Astrocyte (in vitro differentiated cells and primary cell): ENCODE measurements around the gene IQCN. TPM values are rescaled to one million over a fixed set of nuclear protein-coding genes. Genes with fewer than 3 reads are reported as not detected.

ENCODE experiments used
- DNase-seq: peaks from one replicate; pipeline ENCODE4 v3.0.0-alpha.2; 2010; ENCODE audit warnings: low read depth
- FAIRE-seq: peaks from 2 replicates; lab custom pipeline; 2011; peaks lifted over from hg19 to GRCh38; lab: Jason Lieb, UNC
- H2AFZ ChIP-seq: 2 replicates; pipeline ENCODE4 v1.6.0; 2012; ENCODE audit warnings: low read depth, low read length, inconsistent platforms
- H3K27ac ChIP-seq: 2 replicates; pipeline ENCODE4 v1.5.1; 2011; ENCODE audit warnings: low read depth, low read length, inconsistent platforms
- H3K27me3 ChIP-seq: 2 replicates; pipeline ENCODE4 v1.6.0; 2011; ENCODE audit warnings: low read length, inconsistent platforms; ENCODE audit not compliant: insufficient read depth
- H3K36me3 ChIP-seq: 2 replicates; pipeline ENCODE4 v1.5.1; 2011; ENCODE audit warnings: low read length, inconsistent platforms; ENCODE audit not compliant: insufficient read depth
- H3K4me1 ChIP-seq: 2 replicates; pipeline ENCODE4 v1.5.1; 2011; ENCODE audit warnings: low read length, inconsistent platforms; ENCODE audit not compliant: insufficient read depth
- H3K4me2 ChIP-seq: 2 replicates; pipeline ENCODE4 v1.6.0; 2012; ENCODE audit warnings: low read length, inconsistent platforms
- H3K4me3 ChIP-seq: 2 replicates; pipeline ENCODE4 v1.5.1; 2011; ENCODE audit warnings: low read depth, mild to moderate bottlenecking, low read length, inconsistent platforms; ENCODE audit not compliant: insufficient read depth
- H3K79me2 ChIP-seq: 2 replicates; pipeline ENCODE4 v1.6.0; 2012; ENCODE audit warnings: mild to moderate bottlenecking, low read length, inconsistent platforms; ENCODE audit not compliant: insufficient read depth
- H3K9ac ChIP-seq: 2 replicates; pipeline ENCODE4 v1.6.0; 2012; ENCODE audit warnings: mild to moderate bottlenecking, low read length, inconsistent platforms
- H3K9me3 ChIP-seq: 2 replicates; pipeline ENCODE4 v1.5.1; 2012; ENCODE audit warnings: low read depth, mild to moderate bottlenecking, low read length, inconsistent platforms; ENCODE audit not compliant: insufficient read depth
- H4K20me1 ChIP-seq: 2 replicates; pipeline ENCODE4 v1.6.0; 2012; ENCODE audit warnings: low read length, inconsistent platforms; ENCODE audit not compliant: insufficient read depth
- H3K27ac Mint-ChIP-seq: one replicate; pipeline ENCODE4 v1.8.0; 2021; ENCODE audit warnings: mild to moderate bottlenecking, mixed read lengths; ENCODE audit not compliant: unreplicated experiment
- H3K27me3 Mint-ChIP-seq: one replicate; pipeline ENCODE4 v1.8.0; 2021; ENCODE audit warnings: low read depth, mixed read lengths; ENCODE audit not compliant: unreplicated experiment
- H3K36me3 Mint-ChIP-seq: one replicate; pipeline ENCODE4 v1.8.0; 2021; ENCODE audit warnings: low read depth, mixed read lengths; ENCODE audit not compliant: unreplicated experiment
- H3K4me1 Mint-ChIP-seq: one replicate; pipeline ENCODE4 v1.8.0; 2021; ENCODE audit warnings: low read depth, mixed read lengths; ENCODE audit not compliant: unreplicated experiment
- H3K4me3 Mint-ChIP-seq: one replicate; pipeline ENCODE4 v1.8.0; 2021; ENCODE audit warnings: mild to moderate bottlenecking, moderate library complexity, mixed read lengths; ENCODE audit not compliant: unreplicated experiment
- H3K9me3 Mint-ChIP-seq: one replicate; pipeline ENCODE4 v1.8.0; 2021; ENCODE audit warnings: mild to moderate bottlenecking, mixed read lengths; ENCODE audit not compliant: unreplicated experiment
- EZH2 ChIP-seq: IDR thresholded peaks from 2 replicates; pipeline ENCODE4 v1.6.1; 2012; ENCODE audit warnings: mild to moderate bottlenecking, low read length, inconsistent platforms; ENCODE audit not compliant: insufficient read depth
- total RNA-seq: library from RNA; stranded (reverse); gene quantifications from 2 replicates; pipeline ENCODE4 v1.2.1, GENCODE V29; 2021
- TF ChIP-seq, protein P1 (sequence below): IDR thresholded peaks from 2 replicates; pipeline ENCODE4 v1.5.1; 2011; ENCODE audit warnings: low read depth, mild to moderate bottlenecking, inconsistent platforms, low read length, moderate library complexity; ENCODE audit not compliant: insufficient read depth

The IQCN gene
- total RNA-seq, 1 donor from 2014 or later, result 1.7 TPM

DNA sequence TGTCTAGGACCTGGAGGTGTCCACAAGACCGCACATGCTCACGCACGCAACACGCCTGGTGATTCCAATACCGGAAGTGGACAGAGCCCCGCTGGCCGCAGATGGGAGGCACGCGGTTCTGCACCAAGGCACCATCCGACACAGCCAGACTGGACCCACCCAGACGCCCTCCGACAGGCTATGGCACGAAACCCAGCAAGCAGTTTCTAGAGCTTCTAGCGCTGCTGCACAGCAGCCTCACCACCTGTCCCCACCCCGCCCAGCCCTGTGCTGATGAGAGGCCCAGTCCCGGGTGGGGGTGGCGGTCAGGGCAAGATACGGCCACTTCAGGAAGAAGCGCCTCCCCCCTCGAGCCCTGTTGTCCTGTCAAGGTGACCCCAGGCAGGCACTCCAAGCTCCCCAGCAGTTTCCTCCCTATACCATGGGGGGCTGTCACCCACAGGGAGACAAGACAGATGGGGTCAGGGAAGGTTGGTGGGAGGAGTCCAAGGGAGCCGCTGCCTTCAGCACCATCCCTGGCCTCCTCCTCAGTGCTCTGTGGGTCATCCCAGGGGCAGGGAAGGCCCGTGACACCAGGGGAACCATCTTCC, 37.3 kb upstream of the IQCN start:
- Histone ChIP-seq H3K4me1 (no peaks in the 10 kb centered on the region), H3K4me3 (no peak overlapping the region), H3K79me2 (peaks cover 3% of the 10 kb centered on the region), H3K4me2 (no peak overlapping the region), H3K9me3 (no peaks in the 10 kb centered on the region), H3K27me3 (no peaks in the 10 kb centered on the region), H3K27ac (no peak overlapping the region), H2AFZ (no peak overlapping the region), H3K36me3 (peaks cover 4% of the 10 kb centered on the region), H4K20me1 (no peaks in the 10 kb centered on the region), H3K9ac (no peak overlapping the region)
- no peak overlapping the region for H3K4me3 Mint-ChIP-seq
- DNase-seq (no peak), FAIRE-seq (no peak)
- no peaks in the 10 kb centered on the region for H3K9me3 Mint-ChIP-seq
- no peaks in the 10 kb centered on the region for H3K27me3 Mint-ChIP-seq
- H3K27ac Mint-ChIP-seq, result no peak overlapping the region
- H3K36me3 Mint-ChIP-seq, result peaks cover 4% of the 10 kb centered on the region
- TF ChIP-seq EZH2, result no peak
- TF ChIP-seq, protein P1, sequence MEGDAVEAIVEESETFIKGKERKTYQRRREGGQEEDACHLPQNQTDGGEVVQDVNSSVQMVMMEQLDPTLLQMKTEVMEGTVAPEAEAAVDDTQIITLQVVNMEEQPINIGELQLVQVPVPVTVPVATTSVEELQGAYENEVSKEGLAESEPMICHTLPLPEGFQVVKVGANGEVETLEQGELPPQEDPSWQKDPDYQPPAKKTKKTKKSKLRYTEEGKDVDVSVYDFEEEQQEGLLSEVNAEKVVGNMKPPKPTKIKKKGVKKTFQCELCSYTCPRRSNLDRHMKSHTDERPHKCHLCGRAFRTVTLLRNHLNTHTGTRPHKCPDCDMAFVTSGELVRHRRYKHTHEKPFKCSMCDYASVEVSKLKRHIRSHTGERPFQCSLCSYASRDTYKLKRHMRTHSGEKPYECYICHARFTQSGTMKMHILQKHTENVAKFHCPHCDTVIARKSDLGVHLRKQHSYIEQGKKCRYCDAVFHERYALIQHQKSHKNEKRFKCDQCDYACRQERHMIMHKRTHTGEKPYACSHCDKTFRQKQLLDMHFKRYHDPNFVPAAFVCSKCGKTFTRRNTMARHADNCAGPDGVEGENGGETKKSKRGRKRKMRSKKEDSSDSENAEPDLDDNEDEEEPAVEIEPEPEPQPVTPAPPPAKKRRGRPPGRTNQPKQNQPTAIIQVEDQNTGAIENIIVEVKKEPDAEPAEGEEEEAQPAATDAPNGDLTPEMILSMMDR, result no peak
- peaks cover 2% of the 10 kb centered on the region for H3K4me1 Mint-ChIP-seq

DNA sequence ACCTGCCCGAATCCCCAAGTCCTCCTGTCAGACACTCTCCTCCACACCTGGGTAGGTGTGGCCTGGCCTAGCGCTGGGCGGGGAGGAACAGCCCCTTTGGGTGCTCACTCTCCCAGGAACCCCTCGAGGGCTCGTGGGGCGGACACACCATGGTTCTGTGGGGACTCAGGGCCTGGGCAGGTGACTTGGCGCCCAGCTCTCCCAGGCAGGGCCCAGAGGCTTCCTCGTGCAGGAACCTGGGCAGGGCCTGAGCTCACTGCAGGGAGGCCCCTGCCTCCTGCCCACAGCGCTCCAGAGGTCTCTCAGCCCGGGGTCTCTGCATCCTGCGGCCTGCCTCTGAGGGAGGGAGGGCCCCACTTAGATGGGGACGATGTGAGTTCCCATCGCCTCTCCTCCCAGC, 36.7 kb upstream of the IQCN start:
- peaks cover 4% of the 10 kb centered on the region for H3K36me3 ChIP-seq

More for the DNA sequence above, 36.7 kb upstream of the IQCN start:
- no peak overlapping the region for H3K9ac ChIP-seq
- no peaks in the 10 kb centered on the region for H4K20me1 ChIP-seq
- H3K9me3 ChIP-seq, result no peaks in the 10 kb centered on the region
- no peak for FAIRE-seq
- no peaks in the 10 kb centered on the region for H3K27me3 Mint-ChIP-seq
- no peaks in the 10 kb centered on the region for H3K27me3 ChIP-seq
- no peaks in the 10 kb centered on the region for H3K79me2 ChIP-seq
- H3K4me1 ChIP-seq, result no peaks in the 10 kb centered on the region
- peaks cover 2% of the 10 kb centered on the region for H3K4me1 Mint-ChIP-seq
- DNase-seq, result no peak
- H3K4me3 Mint-ChIP-seq, result no peak overlapping the region
- H2AFZ ChIP-seq, result no peak overlapping the region
- H3K4me2 ChIP-seq, result no peak overlapping the region
- H3K9me3 Mint-ChIP-seq, result no peaks in the 10 kb centered on the region
- no peak for TF ChIP-seq EZH2
- TF ChIP-seq, protein P1, result no peak
- H3K27ac Mint-ChIP-seq, result no peak overlapping the region
- no peak overlapping the region for H3K27ac ChIP-seq
- peaks cover 4% of the 10 kb centered on the region for H3K36me3 Mint-ChIP-seq
- H3K4me3 ChIP-seq, result no peak overlapping the region
